SKM-1 treated with dmso at 0.1 percent for 144 hours (cell line): Measurements from ENCODE around the gene INVS.
"Not testable (repeated sequence)": the region's sequence is repeated elsewhere in the genome, so short reads cannot be mapped to it uniquely, and the experiment has no call there.

Source experiments
- DNase-seq: peaks from one replicate; lab custom pipeline; 2025; ENCODE audit not compliant: unreplicated experiment; lab: John Stamatoyannopoulos, UW

Gene INVS

DNA sequence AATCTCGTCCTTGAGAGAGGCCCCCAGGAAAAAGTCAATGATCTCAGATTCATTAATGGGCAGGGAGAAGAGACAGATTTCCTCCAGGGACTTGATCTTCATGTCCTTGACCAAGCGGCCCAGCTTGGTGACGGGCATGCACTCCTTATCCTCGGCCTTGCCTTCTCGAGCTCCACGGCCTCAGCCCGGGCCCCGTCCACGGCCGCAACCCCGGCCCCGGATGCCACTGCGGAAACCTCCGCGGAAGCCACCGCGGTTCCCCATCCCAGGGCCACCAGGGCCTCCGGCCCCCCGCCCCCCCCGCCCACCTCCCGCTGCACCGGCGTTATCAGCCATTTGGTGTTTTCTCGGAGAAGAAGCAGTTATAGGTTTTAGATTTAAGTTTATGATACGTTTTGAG, 18.3 kb downstream of the INVS start:
- DNase-seq, result no peak

DNA sequence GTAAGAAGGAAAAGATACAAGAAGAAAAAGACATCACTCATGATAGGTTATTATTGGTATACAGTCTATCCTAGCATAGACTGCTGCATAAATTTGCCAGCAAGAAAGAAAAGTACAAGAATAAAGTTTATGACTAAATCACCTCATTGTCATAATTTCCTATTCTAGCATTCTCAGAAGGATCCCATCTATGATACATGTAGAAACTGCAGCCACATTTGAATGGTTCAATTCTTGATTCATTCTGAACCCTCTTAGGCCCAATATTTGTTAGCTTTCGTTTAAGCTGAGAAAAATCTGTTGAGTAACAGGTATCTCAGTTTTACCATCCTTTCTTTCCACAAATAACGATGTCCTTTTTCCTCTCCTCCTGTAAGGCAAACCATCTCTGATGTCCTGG, 21.2 kb downstream of the INVS start:
- DNase-seq, result no peak

DNA sequence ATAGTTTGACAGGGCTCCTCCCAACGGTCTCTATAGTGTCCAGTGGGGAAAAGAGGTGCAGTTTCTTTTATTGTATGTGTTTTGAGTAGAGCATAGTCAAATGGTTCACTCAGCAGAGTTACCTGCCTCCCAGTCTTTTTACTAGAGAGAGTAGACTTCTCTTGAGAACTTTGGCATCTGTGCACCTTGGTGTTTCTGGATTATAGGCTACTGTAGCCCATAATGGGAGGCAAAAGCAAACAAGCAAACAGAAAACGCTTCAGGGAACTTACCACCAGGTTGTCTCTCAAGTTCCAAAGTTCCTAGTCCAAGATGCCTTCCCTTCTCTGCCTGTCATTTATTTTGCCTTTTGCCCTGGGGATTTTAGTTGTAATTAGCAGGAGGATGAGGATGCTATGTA, 26.2 kb downstream of the INVS start:
- DNase-seq, result no peak

DNA sequence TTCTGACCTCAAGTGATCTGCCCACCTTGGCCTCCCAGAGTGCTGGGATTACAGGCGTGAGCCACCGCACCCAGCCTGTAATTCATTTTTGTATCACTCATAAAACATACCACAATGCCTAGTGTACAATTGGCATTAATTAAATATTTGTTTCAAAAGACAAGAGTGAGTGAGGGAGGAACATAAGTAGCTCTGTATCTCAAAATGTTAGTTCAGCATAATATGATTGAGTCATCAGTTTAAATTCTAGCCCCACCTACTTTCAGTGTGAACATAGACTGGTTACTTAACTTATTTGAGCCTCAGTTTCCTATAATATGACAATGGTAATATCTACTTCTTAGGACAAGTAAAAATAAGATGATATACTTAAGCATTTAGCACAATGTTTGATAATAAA, 26.9 kb downstream of the INVS start:
- no peak for DNase-seq

DNA sequence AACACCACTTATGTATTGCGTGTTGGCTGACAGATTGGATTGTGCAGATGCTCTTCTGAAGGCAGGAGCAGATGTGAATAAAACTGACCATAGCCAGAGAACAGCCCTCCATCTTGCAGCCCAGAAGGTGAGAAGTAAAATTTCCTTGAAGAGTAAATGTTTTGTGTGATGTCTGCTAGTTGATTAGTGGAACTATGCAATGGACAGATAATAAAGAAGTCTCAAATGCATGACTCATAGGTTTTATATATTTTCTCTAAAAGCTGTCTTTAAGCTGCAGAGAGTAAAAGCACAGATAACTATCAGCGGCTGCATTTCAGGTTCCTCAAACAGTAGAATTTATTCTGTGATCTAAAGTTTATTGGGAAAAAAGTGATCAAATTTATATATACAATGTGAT, 27.4 kb downstream of the INVS start:
- no peak for DNase-seq

DNA sequence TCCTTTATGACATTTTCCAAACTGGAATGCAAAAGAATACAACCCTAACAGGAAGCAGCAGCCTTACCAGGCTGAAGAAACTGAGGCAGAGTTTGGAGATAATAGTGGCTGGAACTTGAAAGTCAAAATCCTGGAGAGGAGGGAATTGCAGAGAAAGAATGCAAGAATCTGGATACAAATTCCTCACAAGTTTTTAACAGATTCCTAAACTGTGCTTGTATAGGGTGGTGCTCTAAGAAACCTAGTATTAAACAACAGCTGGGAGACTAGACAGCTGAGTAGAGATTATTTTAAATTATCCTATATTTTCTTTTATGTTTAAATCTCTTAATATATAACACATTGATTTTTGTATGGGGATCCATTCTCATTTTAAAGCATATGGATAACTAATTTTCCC, 30.7 kb downstream of the INVS start:
- no peak for DNase-seq

DNA sequence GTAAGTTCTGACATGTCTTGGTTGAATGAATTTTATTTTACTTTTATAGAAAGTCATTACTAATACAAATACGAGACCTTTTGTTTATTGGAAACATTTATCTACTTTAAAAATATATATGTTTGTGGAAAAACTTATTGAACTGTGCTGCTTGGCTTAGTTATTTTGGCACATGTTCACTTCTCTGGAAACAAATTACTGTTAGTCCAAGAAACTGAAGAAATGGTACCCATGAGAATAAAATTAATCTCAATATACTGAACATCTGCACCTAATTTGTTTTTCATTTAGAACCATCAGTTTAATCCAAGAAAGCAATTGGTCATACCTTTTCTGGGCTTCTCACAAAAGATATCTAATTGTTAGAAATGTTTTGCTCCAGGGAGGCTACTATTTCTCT, 32.2 kb downstream of the INVS start:
- no peak for DNase-seq

DNA sequence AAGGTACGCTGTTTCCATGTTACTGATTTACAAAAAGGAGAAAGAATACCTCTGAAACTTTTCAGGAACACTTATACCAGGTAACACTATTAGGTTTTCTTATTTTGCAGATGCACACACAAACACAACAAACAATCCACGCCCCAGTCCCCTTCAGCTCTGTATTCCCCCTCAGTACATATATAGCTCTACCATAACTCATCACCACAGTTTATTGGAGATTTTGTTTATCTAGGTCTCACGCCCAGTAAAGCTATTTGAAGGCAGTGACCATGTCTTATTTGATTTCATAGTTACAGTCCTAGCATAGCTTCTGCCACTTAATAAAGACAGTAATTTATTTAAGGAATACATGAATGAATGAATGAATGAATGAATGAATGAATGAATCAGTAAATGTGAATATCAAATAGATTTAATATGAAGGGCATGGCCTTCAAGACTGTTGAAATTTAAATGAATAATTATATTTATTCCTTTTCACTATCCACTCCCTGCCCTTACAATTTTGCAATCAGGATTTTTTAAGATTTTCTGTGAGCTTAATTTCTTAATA, 32.9 kb downstream of the INVS start:
- DNase-seq, result no peak

DNA sequence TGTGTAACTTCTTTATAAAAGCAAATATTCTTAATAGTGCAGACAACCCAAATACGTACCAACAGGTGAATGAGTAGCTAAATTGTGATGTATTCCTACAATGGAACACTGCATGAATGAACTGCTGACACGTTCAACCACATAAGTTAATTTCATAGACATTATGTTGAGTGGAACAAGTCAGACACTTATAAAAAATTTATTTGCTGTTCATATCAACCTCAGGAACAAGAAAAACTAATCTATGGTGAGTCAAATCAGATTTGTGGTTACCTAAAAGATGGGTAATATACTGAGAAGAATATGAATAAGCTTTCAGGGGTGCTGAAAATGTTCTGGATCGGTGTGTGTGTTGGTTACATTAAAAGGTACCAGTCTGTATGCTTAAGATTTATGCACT, 35.7 kb downstream of the INVS start:
- DNase-seq, result no peak

DNA sequence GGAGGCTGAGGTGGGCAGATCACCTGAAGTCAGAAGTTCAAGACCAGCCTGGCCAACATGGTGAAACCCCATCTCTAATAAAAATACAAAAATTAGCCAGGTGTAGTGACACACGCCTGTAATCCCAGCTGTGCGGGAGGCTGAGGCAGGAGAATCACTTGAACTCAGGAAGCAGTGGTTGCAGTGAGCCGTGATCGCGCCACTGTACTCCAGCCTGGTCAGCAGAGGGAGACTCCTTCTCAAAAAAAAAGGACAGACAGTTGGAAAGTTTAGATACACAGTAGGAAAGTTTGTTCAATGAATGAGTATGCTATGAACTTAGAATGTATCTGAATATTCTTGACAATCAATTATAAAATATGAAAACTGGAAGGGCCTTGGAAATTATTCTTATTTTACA, 37.8 kb downstream of the INVS start:
- not testable (repeated sequence) for DNase-seq

DNA sequence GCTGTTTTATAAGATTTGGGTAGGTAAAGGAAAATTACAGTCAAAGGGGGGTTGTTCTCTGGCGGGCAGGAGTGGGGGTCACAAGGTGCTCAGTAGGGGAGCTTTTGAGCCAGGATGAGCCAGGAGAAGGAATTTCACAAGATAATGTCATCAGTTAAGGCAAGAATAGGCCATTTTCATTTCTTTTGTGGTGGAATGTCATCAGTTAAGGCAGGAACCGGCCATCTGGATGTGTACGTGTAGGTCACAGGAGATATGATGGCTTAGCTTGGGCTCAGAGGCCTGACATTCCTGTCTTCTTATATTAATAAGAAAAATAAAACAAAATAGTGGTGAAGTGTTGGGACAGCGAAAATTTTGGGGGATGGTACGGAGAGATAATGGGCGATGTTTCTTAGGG, 41.3 kb downstream of the INVS start:
- DNase-seq, result not testable (repeated sequence)

DNA sequence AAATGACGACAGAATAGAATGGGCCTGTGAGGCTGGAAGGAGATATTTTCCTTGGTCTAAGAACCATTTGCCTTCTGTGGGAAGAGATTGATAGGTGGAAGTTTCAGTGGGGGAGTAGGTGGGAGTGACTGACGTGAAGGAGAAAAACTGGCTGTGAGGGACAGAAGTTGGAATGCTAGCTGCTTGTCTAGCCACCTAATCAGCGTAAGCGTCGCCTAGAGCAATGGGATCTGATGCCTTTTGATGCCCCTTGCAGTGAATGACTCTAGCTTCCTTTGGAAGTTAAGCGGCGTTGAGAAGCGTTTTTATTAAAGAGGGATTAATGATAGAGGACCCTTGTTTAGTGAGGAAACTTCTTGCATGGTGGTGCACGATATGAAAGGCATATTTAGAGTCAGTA, 42.8 kb downstream of the INVS start:
- not testable (repeated sequence) for DNase-seq

DNA sequence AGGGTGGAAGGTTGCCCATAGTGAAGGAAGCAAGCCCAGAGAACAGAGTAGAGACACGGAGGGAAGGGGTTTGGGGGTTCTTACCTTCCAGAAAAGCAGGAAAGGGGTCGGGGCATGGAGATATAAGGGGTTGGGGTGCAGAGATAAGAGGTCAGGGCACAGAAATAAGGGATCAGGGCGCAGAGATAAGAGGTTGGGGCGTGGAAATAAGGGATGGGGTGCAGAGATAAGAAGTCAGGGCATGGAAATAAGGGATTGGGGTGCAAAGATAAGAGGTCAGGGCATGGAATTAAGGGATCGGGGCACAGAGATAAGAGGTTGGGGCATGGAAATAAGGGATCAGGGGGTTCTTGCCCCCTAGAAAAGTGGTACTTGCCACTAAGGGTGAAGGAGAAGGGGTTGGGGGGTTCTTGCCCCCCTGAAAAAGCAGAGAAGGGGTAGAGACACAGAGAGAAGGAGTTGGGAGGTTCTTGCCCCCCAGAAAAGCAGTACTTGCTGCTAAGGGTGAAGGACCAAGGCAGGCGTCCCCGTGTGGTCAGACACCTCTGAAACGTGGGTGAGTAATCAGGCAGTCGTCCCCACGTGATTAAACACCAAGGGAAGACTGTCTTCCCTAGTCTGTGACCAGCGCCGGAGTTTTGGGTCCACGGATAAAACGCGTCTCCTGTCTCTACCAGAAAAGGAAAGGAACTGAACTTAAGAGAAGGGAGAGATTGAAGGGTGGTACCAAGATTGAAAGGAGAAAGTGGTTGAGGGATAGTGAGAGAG, 46.3 kb downstream of the INVS start:
- not testable (repeated sequence) for DNase-seq

DNA sequence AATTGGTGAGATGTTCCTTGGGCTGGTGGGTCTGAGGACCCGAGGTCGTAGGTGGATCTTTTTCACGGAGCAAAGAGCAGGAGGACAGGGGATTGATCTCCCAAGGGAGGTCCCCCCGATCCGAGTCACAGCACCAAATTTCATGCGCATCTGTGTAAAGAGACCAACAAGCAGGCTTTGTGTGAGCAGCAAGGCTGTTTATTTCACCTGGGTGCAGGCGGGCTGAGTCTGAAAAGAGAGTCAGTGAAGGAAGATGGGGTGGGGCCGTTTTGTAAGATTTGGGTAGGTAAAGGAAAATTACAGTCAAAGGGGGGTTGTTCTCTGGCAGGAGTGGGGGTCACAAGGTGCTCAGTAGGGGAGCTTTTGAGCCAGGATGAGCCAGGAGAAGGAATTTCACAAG, 46.9 kb downstream of the INVS start:
- DNase-seq, result not testable (repeated sequence)

DNA sequence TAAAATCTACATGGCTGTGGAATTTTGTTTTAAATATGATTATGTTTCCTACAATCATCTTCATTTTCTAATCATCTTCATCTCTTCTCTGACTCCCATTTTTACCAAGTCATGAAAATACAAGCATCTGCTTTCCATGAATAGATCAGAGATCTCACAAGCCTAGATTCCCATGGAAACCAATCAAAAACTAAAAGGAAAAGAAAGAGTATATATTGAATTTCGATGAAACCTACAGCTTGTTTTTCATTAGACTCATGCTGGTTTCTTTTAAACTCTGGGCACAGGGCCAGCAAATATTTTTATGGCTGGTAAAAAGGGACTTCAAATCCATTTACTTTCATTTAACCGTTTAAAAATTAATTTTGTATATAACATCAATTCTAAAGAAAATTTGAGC, 51.2 kb downstream of the INVS start:
- no peak for DNase-seq

DNA sequence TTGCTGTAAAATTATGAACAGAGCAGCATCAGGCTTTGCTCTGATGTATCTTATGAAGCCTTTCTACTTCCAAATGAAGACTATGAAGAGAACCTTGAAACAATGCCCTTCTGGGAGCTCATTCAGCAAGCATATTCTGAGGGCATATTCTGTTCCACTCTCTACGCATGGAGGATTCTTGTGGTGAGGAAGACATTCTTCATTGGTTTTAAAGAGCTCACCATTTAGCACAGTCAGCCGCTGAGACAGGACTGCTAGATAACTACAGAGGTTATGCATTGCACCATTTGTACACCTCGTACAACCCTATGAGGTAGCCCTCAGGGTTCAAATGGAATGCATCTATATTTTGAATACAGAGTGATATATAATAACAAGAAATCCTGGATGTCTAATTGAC, 61.0 kb downstream of the INVS start:
- no peak for DNase-seq

DNA sequence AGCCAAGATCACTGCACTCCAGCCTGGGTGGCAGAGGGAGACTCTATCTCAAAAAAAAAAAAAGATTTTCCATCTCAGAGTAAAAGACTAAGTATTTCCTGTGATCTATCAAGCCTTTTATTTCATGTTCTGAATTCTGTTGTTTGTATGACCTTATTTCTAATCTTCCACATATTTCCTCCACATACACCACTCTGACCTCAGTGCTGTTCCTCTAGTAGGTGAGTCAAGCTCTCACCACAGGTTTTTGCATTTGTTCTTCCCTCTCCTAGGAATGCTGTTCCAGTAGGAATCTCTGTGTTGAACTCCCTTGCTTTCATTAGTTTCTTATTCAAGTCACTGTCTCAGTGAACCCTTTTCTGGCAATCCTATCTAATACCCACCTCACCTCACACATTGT, 68.1 kb downstream of the INVS start:
- no peak for DNase-seq

DNA sequence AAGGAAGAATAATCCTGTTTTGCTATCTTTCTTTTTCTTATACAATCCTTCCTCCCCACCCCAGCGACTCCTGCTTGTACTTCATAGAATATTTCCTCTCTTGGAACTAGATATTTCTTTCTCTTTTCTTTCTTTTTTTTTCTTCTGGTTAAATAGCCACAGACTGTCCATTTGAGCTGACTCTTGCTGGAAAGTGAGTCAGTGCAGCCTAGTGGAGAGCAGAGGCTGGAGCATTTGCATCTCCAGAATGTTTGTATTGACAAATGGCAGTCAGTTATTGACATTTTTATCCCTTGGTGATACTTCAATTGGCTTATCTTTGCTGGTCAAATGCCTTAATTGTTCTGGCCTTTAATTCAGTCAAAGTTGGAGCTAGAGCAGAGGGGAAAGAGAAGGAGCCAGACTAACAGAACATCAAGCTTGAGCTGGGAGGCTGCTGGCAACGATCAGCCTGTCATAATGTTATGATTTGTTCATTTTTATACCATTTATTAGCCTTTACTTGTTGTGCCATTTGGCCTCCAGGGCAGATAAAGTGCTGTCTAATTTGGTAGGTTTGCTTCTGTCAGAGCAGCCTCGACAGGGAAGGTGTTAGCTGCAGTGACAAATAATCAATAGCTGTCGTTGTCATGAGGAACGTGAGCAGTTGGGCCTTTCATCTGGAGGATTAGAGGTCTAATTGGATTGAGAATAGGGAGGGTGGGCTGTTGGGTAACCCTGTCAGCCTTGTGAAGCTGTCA, 69.0 kb downstream of the INVS start:
- DNase-seq, result no peak

DNA sequence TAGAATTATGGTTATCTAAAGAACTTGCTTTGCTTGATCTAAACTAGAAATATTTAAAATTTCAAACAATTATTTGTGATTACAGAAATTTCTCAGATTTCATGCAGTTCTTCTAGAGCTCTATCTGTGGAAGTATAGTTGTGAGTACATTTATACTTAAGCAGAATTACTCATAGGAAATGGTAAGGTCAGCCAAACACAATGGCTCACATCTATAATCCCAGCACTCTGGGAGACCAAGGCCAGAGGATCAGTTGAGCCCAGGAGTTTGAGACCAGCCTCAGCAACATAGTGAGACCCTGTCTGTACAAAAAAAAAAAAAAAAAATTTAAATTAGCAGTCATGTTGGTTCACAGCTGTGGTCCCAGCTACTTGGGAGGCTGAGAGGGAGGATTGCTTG, 71.0 kb downstream of the INVS start:
- DNase-seq, result no peak

DNA sequence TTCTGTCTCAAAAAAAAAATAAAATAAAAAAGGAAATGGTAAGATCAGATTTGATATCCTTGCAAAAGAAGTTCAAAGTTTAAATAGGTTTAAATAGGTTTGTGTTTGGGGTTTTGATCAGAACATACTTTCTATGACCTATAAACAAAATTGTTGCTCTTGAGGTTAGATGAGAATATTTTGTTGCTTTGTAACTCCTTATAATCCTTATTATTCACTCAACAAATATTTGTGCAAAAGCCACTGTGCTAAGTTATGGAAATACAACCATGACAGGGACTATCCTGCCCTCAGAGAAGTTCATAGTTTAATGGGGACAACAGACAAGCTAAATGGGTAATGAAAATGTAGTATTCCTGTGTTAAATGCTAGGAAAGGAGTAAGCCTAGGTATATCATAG, 71.5 kb downstream of the INVS start:
- DNase-seq, result no peak

DNA sequence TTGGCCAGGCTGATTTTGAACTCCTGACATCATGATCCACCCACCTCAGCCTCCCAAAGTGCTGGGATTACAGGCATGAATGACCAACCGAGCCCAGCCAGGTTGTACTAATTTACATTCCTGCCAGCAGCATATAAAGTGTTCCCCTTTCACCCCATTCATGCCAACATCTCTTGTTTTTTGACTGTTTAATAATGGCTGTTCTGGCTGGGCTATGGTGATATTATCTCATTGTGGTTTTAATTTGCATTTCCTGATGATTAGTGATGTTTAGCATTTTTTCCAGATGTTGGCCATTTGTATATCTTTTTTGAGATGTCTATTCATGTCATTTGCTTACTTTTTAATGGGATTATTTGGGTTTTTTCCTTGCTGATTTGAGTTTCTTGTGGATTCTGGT, 87.3 kb downstream of the INVS start:
- no peak for DNase-seq

DNA sequence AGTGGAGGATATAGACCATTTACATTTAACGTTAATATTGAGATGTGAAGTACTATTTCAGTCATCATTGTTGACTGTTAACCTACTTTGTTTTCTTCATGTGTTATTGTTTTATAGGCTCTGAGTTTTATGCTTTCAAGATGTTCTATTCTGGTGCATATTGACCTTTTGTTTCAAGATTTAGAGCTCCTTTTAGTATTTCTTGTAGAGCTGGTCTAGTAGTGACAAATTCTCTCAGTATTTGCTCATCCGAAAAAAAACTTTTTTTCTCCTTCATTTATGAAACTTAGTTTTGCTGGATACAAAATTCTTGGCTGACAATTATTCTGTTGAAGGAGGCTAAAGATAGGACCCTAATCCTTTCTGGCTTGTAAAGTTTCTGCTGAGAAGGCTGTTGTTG, 91.3 kb downstream of the INVS start:
- DNase-seq, result no peak
